DMS79 (cell line): ENCODE data around the gene RUNX2.

Source experiments
- DNase-seq: peaks from one replicate; lab custom pipeline; 2025; lab: John Stamatoyannopoulos, UW

The RUNX2 gene

DNA sequence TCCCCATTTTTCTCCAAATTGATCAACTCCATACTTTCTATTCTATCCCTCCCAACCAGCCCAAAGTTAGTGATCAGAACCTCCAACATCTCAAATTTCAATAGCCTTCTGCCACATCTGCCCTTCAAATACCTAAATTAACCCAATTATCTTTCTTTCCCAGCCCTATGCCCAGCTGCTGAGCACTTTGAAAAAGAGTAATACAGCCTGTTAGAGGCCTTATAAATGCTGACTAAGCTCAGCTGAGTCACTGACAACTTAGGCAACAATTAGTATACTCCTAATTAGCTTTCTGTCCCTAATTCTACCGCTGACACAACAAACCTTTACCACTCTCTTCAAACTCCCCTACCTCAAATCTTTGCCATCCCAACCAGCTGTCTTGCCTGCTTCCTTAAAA is 23.5 kb downstream of the RUNX2 start:
- DNase-seq = no peak

DNA sequence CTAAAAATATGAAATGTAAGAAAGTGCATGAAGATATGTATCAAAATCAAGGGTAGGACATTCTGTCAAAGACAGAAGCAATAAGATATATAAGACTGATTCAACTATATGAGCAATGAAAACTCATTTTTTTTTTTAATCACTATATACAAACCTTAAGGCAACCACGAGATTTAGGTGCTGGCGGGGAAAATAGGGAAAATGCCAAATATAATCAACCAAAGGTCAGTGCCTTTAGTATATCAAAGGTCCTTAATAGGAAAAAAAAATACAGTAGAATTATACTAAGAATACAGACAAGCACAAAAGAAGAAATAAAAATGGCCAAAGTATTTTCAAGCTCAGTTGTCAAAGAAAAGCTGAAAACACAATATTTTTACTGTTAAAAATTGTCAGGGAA is 25.5 kb downstream of the RUNX2 start:
- DNase-seq = no peak

DNA sequence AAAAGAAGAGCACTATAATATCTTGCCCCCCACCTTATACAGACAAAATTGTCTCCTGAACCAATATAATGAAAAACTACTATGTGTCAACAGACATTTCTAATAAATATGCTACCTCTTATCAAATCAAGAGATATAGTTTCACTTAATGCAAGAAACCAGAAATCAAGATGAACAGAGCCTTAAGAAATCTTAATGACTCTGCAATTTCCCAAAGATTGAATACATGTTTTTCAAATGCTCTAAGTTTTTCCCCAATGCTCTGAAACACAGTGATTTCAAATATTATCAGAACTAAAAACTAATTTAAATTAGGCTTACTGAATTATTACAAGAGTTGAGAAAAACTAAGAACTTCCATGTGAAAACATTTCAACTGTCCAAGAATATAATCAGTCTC is 36.3 kb downstream of the RUNX2 start:
- DNase-seq = no peak

DNA sequence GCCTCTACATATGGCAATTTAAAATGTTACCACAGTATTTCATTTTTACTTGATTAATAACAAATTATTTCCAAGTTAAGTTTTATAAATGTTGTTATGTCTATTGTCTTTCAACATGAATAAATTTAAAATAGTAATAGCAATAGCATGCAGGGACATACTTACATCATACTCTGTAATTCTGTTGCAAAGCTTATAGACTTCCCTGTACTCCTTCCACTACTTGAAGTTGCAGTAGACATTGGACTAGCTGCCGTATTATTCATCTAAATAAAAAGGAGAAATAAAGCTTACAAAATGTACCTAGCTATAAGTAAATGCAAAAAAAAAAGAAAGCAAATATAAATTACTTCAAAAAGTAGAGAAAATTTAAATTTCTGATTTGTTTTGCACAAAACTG is 36.9 kb downstream of the RUNX2 start:
- DNase-seq = no peak

DNA sequence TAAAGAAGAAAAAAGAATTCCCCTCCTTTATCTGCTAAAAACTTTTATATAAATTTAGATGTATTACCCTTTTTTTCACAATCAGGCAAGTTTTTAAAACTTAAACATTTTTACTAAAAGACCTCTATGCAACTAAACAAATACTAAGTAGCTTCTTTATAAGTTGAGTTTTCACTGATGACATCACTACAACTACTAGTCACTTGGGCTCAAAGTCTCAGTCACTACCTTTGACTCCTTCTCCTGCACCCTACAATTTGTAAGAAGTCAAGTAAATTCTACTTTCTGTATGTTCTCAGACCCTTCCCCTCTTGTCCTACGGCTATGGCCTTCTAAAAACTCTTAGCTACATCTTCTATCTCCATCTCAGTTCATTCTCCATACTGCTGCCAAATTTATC is 38.4 kb downstream of the RUNX2 start:
- no peak for DNase-seq

DNA sequence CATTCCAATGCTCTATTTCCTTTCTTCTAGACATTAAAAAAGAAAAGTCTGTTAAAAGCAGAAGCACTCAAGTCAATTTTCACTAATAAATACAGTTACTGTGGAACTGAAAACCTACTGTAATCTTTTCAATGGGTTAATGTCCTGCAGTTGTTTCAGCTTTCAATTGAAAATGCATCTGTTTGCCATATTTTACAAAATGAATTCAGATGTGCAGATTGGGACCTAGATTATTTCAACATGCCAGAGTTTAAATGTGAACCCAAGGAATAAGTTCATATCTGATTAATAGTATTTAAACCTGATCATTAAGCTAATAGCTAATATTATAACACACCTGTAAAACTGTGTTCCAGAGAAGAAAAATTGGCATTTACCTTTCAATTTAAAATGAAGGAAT is 39.9 kb downstream of the RUNX2 start:
- no peak for DNase-seq

DNA sequence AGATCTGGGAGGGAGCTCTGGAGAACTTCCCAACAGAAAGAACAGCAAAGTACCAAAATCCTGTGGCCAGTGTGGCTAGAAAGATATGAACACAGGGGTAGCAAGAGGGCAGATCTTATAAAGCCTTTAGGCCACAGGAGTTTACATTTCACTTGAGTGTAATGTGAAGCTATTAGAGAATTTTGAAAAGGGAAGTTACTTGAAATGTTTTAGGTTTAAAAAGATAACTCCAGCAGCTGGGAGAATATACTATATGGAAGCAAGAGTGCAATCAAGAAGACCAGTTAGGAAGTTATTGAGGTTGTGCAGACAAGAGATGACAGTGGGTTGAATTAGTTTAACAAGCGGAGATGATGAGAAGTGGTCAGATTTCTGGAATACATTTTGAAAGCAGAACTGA is 41.7 kb downstream of the RUNX2 start:
- DNase-seq = no peak

DNA sequence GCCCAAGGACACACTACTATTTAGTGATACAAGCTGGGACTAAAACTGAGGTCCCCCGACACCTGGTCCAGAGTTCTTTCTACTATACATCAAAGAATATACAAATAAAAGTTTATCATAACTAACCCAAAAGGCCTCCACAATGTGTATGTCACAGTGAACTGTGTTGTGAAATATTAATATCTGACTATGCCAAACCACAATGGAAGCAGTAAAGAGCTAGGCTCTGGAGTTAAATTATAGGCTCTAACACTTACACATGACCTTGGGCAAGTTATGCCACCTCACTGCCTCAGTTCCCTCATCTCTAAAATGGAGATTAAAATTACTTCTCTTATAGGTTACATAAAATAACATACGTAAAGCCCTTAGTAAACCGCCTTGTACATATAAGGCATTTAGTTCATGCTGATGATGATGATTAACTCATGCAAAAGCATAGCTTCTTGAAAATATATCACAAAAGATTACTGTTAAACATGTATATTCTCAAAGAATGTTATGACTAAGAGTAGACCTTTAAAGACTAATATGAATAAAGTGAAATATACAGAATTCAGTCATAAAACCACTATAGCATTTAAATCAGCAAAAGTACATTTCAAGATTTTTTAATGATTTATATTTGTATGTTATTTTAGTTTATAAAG is 43.9 kb downstream of the RUNX2 start:
- no peak for DNase-seq

DNA sequence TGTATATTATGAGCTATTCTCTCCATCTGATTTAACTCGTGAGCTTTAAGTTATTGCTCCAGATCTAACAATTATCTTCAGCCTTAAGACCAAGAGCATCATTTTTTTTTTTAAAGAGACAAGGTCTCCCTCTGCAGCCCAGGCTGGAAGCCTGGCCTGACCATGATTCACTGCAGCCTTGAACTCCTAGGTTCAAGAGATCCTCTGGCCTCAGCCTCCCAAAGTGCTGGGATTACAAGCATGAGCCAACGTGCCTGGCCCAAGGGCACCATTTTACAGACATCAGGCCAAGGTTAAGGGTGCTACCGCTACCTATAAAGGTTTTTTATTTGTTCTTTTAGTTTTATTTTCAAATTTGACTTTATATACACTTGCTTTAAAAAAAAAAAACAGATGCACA is 47.3 kb downstream of the RUNX2 start:
- no peak for DNase-seq

DNA sequence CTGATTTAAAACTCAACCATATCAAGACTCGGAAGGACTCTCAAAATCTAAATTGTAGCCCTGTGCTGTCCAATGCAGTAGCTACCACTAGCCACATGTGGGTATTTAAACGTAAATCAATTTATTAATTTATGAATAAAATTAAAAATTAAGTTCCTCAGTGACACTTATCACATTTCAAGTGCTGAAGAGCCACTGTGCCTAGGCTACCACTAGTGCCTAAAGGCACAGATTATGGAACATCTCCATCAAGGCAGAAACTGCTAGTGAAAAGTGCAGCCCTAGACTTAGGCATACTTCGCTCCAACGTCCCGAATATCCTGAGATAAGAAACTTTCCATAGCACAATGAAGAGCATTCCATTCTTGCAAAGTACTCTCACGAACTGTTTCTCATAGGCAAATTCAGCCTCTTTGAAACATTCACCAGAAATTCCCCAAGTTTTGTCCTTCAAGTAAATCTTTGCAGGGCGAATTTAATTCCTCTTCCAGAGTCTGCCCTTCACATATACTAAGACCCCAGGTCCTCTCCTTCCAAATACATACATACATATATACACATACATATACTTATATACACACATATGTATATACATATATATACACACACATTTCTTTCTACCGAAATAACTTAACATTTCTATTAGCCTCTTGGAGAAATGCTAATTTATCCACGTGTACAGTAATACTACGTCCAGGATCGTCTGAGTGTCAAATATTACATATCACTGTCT is 48.3 kb downstream of the RUNX2 start:
- no peak for DNase-seq

DNA sequence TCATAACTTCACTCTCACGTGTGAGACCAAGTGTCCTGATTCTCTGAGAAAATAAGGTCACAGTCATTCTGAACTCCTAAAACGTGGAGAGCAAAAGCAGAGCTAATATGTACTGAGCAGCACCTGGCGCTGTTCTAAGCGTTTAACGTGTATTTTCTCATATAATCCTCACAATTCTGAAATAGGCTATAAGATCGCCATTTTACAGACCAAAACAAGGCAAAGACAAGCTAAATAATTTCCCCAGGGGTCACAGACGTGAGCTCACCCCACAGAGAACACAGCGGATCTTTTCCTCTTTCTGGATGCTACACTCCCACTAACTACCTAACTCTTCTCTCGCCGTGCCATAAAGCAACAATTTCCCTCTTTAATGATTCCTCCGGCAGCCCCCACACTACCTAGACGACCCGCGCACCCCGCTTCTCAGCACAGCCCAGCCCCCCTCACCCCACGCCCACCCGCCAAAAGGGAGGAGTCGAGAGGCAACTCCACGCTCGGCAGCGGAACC is 49.0 kb downstream of the RUNX2 start:
- no peak for DNase-seq

DNA sequence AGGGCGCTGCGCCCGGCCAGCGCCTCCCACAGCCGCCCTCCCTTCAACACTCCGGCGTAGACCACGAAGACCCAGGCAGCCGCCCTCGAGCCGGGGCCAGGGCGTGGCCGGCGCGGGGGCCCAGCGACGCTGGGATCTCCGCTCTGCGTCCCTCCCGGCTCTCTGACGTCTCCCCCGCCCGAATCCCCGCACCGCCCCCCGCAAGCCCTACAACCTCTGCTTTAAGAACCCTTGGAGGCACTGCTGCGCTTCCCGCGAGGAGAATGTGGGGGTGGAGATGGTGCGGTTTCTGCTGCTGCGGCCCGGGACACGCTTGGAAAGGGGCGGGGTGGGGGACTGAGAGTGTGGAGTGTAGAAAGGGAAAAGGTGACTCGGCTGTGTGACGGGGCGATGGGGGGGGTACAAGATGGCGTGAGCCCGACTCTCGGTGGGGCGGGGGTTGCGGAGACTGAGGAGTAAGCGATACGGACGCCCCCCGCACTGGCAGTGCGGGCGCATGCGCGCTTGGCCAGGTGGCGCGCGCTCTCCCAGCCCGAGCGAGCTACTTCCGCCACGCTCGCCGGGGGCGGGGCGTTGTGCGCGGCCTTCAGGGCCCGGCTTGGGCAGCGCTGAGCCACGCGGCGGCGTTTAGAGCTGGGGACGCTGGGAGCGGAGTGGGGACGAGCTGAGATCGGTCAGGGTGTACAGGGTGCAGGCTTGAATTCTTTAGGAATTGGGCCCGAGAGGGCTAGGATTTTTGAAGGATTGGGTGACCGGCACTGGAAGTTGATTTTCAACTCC is 49.6 kb downstream of the RUNX2 start, which contains the start of gene SUPT3H:
TSS of gene SUPT3H (minus strand) at position 381 of the 780 bp plus-strand sequence.
- peak; percentile 93 for DNase-seq

DNA sequence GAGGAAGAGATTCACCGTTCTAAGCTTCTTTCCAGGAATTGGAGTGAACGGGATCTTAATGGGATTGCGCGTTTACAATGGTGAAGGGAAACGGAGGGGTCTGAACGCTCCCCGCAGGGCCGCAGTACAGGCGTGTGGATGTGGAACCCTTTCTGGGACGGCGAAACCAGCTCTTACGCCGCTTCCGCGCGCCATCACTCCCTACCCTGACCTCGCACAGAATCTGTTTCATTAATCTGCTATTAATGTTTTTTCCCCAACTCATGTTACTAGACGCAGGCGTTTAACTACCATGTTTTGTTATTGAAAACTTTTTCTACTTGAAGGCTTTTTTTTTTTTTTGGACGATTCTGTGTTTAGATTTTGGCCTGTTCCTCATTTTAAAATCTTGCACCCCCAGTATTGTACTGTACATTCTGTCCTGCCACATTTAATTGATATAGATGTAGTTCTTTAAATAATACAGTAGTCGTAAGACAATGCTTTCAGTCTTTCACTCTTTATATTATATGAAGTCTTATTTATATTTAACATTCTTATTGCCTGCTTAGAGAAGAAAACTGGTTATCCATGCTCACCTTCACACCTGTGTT is 50.3 kb downstream of the RUNX2 start:
- DNase-seq = no peak

DNA sequence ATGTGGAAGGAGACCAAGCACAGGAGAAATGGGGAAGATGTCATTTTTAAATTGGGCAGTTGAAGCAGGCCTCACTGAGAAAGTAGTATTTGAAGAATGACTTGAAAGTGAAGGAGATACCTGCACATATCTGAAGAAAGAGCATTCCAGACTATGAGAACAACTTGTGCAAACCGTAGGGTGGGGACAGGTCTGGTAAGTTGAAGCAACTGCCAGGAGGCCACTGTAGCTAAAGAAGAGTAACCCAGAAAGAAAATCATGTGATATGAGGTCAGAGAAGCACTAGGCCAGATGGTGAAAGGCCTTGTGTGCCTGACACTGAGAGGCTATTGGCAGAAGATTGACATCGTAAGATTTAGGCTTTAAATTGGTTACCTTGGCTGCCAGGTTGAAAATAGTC is 54.3 kb downstream of the RUNX2 start:
- no peak for DNase-seq

DNA sequence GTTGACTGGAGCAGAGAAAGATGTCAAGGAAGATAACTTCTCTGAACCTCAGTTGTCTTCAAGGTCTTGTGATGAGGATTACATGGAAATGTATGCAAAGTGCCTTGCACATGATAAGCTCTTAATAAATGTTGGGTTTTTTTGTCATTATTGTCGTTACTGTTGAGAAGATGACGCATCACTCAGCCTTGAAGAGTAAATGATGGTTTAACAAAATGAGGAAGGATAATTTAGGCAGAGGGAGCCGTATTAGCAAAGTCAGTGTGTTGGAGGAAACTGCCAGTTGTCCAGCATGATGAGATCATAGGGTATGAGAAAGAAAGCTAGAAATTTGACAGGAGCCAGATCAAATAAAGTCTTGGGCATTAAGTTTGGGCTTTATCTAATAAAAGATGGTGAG is 58.4 kb downstream of the RUNX2 start:
- DNase-seq = no peak

DNA sequence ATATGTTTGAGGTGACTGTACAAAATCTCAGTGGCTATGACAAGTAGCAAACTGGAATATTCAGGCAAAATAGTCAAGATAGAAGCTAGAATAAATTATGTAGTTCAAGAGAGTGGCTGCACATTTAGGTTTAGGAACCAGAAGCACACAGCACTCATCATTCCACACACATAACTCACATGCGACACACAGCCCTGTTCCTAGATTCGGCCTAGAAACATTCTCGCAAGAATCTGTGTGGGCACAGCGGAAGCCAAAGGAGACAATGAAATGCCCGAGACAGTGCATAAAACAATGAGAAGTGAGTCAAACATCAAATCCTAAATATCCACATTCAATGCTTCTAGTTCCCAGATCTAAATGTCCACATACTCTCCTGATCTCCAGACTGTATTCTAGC is 59.1 kb downstream of the RUNX2 start:
- DNase-seq = no peak

DNA sequence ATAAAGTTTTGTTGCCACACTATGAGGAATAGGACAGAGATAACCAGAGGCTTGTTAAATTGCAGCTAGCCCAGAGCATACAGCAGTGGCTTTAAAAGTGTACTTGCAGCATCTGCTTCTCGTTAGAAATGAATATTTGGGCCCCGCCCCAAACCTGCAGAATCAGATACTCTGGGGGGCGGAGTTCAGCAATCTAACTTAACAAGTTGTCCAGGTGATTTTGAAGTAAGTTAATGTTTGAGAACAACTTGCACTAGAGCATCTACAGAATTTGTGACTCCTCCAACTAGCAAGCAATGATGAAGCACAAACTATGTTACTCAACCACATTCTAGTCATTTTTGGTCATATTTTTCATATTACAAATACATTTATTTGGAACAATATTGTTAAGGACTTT is 60.2 kb downstream of the RUNX2 start:
- no peak for DNase-seq

DNA sequence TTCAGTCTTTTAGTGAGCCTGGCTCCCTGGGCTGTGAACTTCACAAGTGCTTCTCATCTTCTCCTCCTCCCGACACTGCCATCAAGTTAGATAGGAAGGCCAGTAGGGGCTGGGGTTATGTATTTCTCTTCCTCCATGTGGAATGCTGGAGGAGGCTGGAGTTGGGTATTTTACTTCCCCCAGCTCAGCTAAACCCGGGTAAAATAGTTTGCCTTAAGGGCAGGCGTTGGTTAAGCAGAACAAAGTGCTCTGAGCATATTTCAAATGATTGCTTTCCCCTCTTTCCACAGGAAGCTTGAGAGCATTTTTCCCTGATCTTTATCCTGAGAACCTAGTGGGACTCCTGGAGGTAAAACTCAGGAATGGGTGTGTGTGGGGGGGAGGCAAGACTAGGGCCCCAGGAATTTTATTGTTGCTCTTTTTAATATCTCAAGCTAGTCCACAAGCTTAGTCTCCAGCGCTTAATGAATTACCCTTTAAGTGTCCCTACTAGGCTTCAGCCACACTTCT is 66.5 kb downstream of the RUNX2 start:
- DNase-seq = no peak

DNA sequence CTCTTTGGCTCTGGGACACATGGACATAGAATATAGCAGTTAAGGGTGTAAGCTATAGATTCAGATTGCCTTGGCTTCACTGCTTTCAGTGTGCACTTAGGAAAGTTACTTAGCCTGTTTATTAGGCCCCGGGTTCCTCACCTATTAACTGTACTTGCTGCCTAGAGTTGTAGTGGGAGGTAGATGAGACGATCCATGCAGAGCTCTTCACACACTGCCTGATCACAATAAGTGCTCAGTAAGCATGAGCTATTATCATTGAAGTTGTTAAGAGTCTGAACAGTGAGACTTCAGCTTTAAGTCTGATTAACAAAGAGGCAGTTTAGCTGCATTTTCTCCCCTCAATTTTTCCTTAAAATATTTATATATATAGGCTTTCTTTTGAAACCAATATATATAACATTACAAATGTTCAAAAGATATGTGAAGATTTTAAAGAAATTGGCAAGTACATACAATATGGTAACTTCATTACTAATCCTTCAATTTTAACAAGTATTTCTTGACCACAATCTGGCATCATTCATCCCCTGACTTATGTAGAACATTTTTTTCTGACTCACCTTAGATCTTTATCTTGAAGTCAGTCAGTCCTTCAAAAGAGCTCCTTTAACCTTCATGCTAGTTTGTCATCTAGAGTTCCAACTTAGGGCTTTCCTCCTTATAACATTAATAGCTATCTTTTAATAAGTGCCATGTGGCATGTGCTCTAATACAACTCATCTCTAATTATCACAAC is 70.1 kb downstream of the RUNX2 start:
- DNase-seq = no peak

DNA sequence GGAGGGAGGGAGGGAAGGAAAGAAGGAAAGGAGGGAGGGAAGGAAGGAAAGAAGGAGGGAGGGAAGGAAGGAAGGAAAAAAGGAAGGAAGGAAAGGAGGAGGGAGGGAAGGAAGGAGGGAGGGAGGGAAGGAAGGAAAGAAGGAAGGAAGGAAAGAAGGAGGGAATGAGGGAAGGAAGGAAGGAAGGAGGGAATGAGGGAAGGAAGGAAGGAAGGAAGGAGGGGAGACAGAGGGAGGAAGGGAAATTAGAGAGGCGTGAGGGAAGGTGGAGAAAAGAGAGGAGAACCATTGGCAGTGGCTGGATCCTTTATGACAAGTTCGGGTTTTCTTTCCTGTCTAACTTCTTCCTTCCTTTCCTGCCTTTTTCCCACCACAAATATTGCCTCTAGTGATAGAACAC is 71.9 kb downstream of the RUNX2 start:
- DNase-seq = no peak

DNA sequence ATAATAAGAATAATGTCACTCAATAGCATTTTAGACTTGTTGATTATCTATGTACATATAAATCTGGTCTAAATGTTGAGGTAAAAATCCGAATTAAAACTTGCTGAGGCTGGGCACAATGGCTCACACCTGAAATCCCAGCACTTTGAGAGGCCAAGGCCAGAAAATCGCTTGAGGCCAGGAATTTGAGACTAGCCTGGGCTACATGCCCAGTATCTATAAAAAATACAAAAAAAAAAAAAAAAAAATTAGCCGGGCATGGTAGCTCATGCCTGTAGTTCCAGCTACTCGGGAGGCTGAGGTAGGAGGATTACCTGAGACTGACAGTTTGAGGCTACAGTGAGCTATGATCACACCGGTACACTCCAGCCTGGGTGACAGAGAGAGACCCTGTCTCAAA is 83.8 kb downstream of the RUNX2 start:
- no peak for DNase-seq

DNA sequence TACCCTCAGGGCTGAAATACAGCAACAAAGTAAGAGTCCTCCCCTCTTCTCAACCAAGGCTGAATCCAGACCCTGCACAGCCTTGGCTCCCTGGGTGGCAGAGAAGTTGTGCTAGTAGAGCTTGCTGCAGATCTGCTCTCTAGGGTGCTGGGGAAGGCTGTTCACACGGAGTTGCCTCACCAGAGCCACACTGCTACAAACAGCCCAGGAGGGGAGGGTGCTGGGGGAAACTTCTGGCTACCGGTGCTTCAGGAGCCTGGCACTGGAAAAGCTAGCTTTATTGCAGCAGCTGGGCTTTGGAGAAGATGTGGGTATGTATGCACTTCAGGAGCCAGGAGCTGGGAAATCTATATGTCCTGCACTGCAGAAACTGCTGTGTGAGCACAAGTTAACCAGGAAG is 87.2 kb downstream of the RUNX2 start:
- DNase-seq = no peak
